ENCODE measurements around the gene MRGPRF.

The MRGPRF gene

GRCh38 chr11:68962527-68963250, 50.4 kb downstream of the MRGPRF start:
- no peak overlapping the region for H3K4me3 ChIP-seq (ENCODE audit: low read depth, low read length)
- CTCF ChIA-PET, result interaction anchor here (0.7 kb wide), 1 partner anchor 169 kb away, joined by 3 read pairs; no protein-coding TSS in a partner anchor
- TF ChIP-seq ZBTB6 (tag by site-specific recombination; IDR thresholded peaks at IDR 0.05) (no peak), ZFP69B (tag by site-specific recombination; IDR thresholded peaks at IDR 0.05) (no peak), ZFHX2 (tag by site-specific recombination; conservative IDR thresholded peaks at IDR 0.05) (no peak), ZNF404 (tag by site-specific recombination; IDR thresholded peaks at IDR 0.05) (no peak)

GRCh38 chr11:68961245-68961644, 51.8 kb downstream of the MRGPRF start:
- Histone ChIP-seq H3K27ac (ENCODE audit: extremely low read depth, low read depth, low read length) (no peak overlapping the region), H3K36me3 (ENCODE audit: control insufficient read depth in 2 of 2, insufficient read depth in 1 of 2, low read length in 2 of 2) (no peaks in the 10 kb centered on the region), H3K9me3 (ENCODE audit: control insufficient read depth, insufficient read depth, low read depth, low read length) (no peaks in the 10 kb centered on the region), H3K4me1 (ENCODE audit: control insufficient read depth, insufficient read depth, low read length) (no peaks in the 10 kb centered on the region), H3K4me3 (ENCODE audit: low read depth, low read length) (no peak overlapping the region)
- POLR2A ChIA-PET, result no interaction called here
- CTCF ChIA-PET, result interaction anchor here (0.6 kb wide), 1 partner anchor 713 kb away, joined by 3 read pairs; no protein-coding TSS in a partner anchor
- no peak for TF ChIP-seq ZNF792 (tag by site-specific recombination; IDR thresholded peaks at IDR 0.05)
- no peak for TF ChIP-seq ZNF473 (tag by site-specific recombination; IDR thresholded peaks at IDR 0.05)
- TF ChIP-seq ZNF366 (tag by site-specific recombination; conservative IDR thresholded peaks at IDR 0.05), result no peak
- no peak for TF ChIP-seq ZNF354C (tag by site-specific recombination; IDR thresholded peaks at IDR 0.05; ENCODE audit: borderline replicate concordance, low read depth)
- TF ChIP-seq GLIS2 (tag by site-specific recombination; IDR thresholded peaks at IDR 0.05), result no peak
- no peak for TF ChIP-seq OVOL3 (tag by site-specific recombination; IDR thresholded peaks at IDR 0.05)
- TF ChIP-seq ZNF580 (tag by site-specific recombination; IDR thresholded peaks at IDR 0.05), result no peak
- no peak for TF ChIP-seq ZNF837 (tag by site-specific recombination; IDR thresholded peaks at IDR 0.05)
- TF ChIP-seq ZNF157 (tag by site-specific recombination; IDR thresholded peaks at IDR 0.05), result no peak
- TF ChIP-seq ZNF510 (tag by site-specific recombination; IDR thresholded peaks at IDR 0.05; ENCODE audit: insufficient replicate concordance), result no peak
- no peak for TF ChIP-seq RBAK (tag by site-specific recombination; IDR thresholded peaks at IDR 0.05)
- TF ChIP-seq KLF1 (tag by site-specific recombination; IDR thresholded peaks at IDR 0.05), result no peak
- no peak for TF ChIP-seq ZNF394 (tag by site-specific recombination; IDR thresholded peaks at IDR 0.05; ENCODE audit: borderline replicate concordance)
- no peak for TF ChIP-seq ZNF596 (tag by site-specific recombination; IDR thresholded peaks at IDR 0.05)
- no peak for TF ChIP-seq ZNF221 (tag by site-specific recombination; IDR thresholded peaks at IDR 0.05; ENCODE audit: borderline replicate concordance)
- TF ChIP-seq ZFP3 (tag by site-specific recombination; IDR thresholded peaks at IDR 0.05; ENCODE audit: low read depth), result no peak
- no peak for TF ChIP-seq ZNF623 (tag by site-specific recombination; IDR thresholded peaks at IDR 0.05)
- TF ChIP-seq ZBTB20 (tag by site-specific recombination; IDR thresholded peaks at IDR 0.05), result no peak
- no peak for TF ChIP-seq ZNF311 (tag by site-specific recombination; IDR thresholded peaks at IDR 0.05; ENCODE audit: borderline replicate concordance)
- TF ChIP-seq ZNF488 (tag by site-specific recombination; IDR thresholded peaks at IDR 0.05), result no peak

More at GRCh38 chr11:68962527-68963250, 50.4 kb downstream of the MRGPRF start:
- Histone ChIP-seq H3K9me3 (ENCODE audit: control insufficient read depth, insufficient read depth, low read depth, low read length) (no peaks in the 10 kb centered on the region), H3K27ac (ENCODE audit: extremely low read depth, low read depth, low read length) (no peak overlapping the region), H3K4me1 (ENCODE audit: control insufficient read depth, insufficient read depth, low read length) (no peaks in the 10 kb centered on the region), H3K36me3 (ENCODE audit: control insufficient read depth in 2 of 2, insufficient read depth in 1 of 2, low read length in 2 of 2) (no peaks in the 10 kb centered on the region)
- POLR2A ChIA-PET, result interaction anchor here (0.6 to 1.0 kb wide), 2 partner anchors 9 to 36 kb away, joined by 3 to 5 read pairs; no protein-coding TSS in a partner anchor
